Mucosa of stomach (tissue), 1 donor: ENCODE results near the gene RFLNA.

ENCODE experiments used
- H3K27me3 ChIP-seq: one replicate; pipeline ENCODE4 v1.7.0; 2013; ENCODE audit warnings: mild to moderate bottlenecking, low read length; ENCODE audit not compliant: control insufficient read depth, insufficient read depth
- H3K36me3 ChIP-seq: one replicate; pipeline ENCODE4 v1.7.0; 2013; ENCODE audit warnings: low read length; ENCODE audit not compliant: control insufficient read depth, insufficient read depth
- H3K4me1 ChIP-seq: one replicate; pipeline ENCODE4 v1.7.0; 2013; ENCODE audit warnings: mild to moderate bottlenecking, low read length; ENCODE audit not compliant: control insufficient read depth, insufficient read depth
- H3K4me3 ChIP-seq: one replicate; pipeline ENCODE4 v1.7.0; 2013; ENCODE audit warnings: low read length
- H3K9ac ChIP-seq: one replicate; pipeline ENCODE4 v1.7.0; 2013; ENCODE audit warnings: mild to moderate bottlenecking, low read length, moderate library complexity
- H3K9me3 ChIP-seq: one replicate; pipeline ENCODE4 v1.7.0; 2013; ENCODE audit warnings: mild to moderate bottlenecking, low read length, moderate library complexity; ENCODE audit not compliant: control insufficient read depth
- donor health status: Pancreatic carcinoma.

Gene RFLNA

DNA sequence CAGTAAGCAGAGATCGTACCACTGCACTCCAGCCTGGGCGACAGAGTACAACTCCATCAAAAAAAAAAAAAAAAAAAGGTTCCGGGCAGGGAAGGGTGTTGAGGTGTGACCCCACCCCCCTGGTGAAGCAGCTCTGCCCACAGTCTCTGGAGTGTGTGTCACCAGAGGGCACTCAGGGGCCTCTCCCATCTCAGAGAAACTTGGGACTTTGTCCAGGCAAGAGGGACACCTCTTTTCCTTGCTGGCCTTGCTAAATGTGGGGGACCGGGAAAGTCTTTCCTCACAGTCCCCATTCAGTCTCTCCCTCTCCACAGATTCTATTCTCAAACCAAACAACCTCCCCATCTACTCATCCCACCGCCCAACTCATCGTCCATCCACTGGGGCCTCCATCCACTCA, 43.6 kb downstream of the RFLNA start:
- no peaks in the 10 kb centered on the region for H3K4me1 ChIP-seq
- H3K9me3 ChIP-seq = no peaks in the 10 kb centered on the region
- no peak overlapping the region for H3K9ac ChIP-seq
- peaks cover 14% of the 10 kb centered on the region for H3K36me3 ChIP-seq
- H3K27me3 ChIP-seq = no peaks in the 10 kb centered on the region
- H3K4me3 ChIP-seq = no peak overlapping the region

- Histone ChIP-seq H3K36me3 (peaks cover 12% of the 10 kb centered on the region), H3K4me1 (no peaks in the 10 kb centered on the region), H3K9ac (no peak overlapping the region), H3K9me3 (no peaks in the 10 kb centered on the region), H3K4me3 (no peak overlapping the region), H3K27me3 (no peaks in the 10 kb centered on the region)
These were observed 44.1 kb downstream of the RFLNA start for GRCh38 chr12:124338876-124339603.

GRCh38 chr12:124340080-124340900, 45.4 kb downstream of the RFLNA start:
- Histone ChIP-seq H3K4me1 (no peaks in the 10 kb centered on the region), H3K27me3 (no peaks in the 10 kb centered on the region), H3K9me3 (no peaks in the 10 kb centered on the region), H3K9ac (no peak overlapping the region), H3K36me3 (peaks cover 6% of the 10 kb centered on the region), H3K4me3 (no peak overlapping the region)

DNA sequence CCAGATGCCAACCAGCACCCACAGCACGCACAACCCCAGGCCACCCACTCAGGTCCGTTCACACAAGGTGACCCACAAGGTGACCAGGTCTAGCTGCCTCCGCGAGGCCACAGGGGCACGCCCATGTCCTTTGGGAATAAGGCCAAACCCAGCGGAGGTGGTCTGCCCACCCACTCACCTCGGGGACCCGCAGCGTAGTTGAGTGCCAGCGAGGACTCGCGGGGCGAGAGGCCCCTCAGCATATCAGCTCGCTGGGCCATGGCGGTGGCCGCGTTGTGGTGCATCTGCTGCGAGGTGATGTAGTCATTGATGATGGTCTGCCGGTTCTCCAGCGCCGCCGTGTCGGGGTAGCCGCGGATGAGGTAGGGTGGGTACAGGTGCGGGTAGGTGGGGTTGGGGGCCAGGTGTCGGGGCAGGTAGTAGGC, 46.8 kb downstream of the RFLNA start:
- no peaks in the 10 kb centered on the region for H3K27me3 ChIP-seq
- no peak overlapping the region for H3K9ac ChIP-seq
- peaks cover 16% of the 10 kb centered on the region for H3K36me3 ChIP-seq
- H3K4me1 ChIP-seq = no peaks in the 10 kb centered on the region
- no peaks in the 10 kb centered on the region for H3K9me3 ChIP-seq
- H3K4me3 ChIP-seq = no peak overlapping the region

- H3K9ac ChIP-seq = no peak overlapping the region
- H3K4me3 ChIP-seq = no peak overlapping the region
- H3K4me1 ChIP-seq = peaks cover 3% of the 10 kb centered on the region
- no peaks in the 10 kb centered on the region for H3K27me3 ChIP-seq
- H3K36me3 ChIP-seq = peaks cover 31% of the 10 kb centered on the region
- H3K9me3 ChIP-seq = no peaks in the 10 kb centered on the region
These were observed 49.1 kb downstream of the RFLNA start for GRCh38 chr12:124344022-124344421.

- Histone ChIP-seq H3K36me3 (peaks cover 31% of the 10 kb centered on the region), H3K4me1 (peaks cover 3% of the 10 kb centered on the region), H3K9me3 (no peaks in the 10 kb centered on the region), H3K4me3 (no peak overlapping the region), H3K9ac (no peak overlapping the region), H3K27me3 (no peaks in the 10 kb centered on the region)
These were observed 49.6 kb downstream of the RFLNA start for GRCh38 chr12:124344526-124344925.

DNA sequence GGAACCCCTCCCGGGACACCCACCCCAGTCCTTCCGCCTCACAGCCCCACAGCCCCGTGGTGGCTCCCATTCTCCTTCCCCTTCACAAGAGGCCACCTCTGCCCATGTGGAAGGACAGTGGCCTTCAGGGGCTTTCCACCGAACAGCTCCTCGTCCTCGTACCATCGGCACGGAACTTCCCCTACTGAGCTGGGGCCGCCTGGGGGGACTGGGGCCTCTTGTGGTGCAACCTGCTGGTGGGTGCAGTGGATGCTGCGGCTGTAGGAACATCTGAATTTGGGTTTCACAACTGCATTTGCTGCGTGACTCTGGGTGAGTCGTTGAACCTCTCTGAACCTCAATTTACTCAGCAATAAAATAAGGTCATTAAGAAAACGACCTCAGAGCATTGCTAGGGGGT, 50.9 kb downstream of the RFLNA start:
- peaks cover 43% of the 10 kb centered on the region for H3K36me3 ChIP-seq
- H3K4me3 ChIP-seq = no peak overlapping the region

GRCh38 chr12:124346425-124347168, 51.7 kb downstream of the RFLNA start:
- Histone ChIP-seq H3K36me3 (peaks cover 44% of the 10 kb centered on the region), H3K4me1 (peaks cover 3% of the 10 kb centered on the region), H3K9ac (no peak overlapping the region), H3K9me3 (no peaks in the 10 kb centered on the region), H3K27me3 (no peaks in the 10 kb centered on the region), H3K4me3 (no peak overlapping the region)

More for the DNA sequence above, 50.9 kb downstream of the RFLNA start:
- Histone ChIP-seq H3K9ac (no peak overlapping the region), H3K27me3 (no peaks in the 10 kb centered on the region), H3K4me1 (peaks cover 3% of the 10 kb centered on the region), H3K9me3 (no peaks in the 10 kb centered on the region)

- peaks cover 3% of the 10 kb centered on the region for H3K4me1 ChIP-seq
- H3K9me3 ChIP-seq = no peaks in the 10 kb centered on the region
- no peak overlapping the region for H3K4me3 ChIP-seq
- H3K36me3 ChIP-seq = peaks cover 44% of the 10 kb centered on the region
- H3K27me3 ChIP-seq = no peaks in the 10 kb centered on the region
- H3K9ac ChIP-seq = no peak overlapping the region
These were observed 52.4 kb downstream of the RFLNA start for GRCh38 chr12:124347335-124347734.

- Histone ChIP-seq H3K4me3 (no peak overlapping the region), H3K4me1 (peaks cover 10% of the 10 kb centered on the region), H3K9ac (no peak overlapping the region), H3K9me3 (no peaks in the 10 kb centered on the region), H3K27me3 (no peaks in the 10 kb centered on the region), H3K36me3 (peaks cover 45% of the 10 kb centered on the region)
These were observed 53.1 kb downstream of the RFLNA start for GRCh38 chr12:124347805-124348658.

GRCh38 chr12:124348659-124349380, 53.9 kb downstream of the RFLNA start:
- H3K4me3 ChIP-seq = no peak overlapping the region
- H3K9ac ChIP-seq = no peak overlapping the region
- H3K4me1 ChIP-seq = peaks cover 16% of the 10 kb centered on the region
- no peaks in the 10 kb centered on the region for H3K27me3 ChIP-seq
- no peaks in the 10 kb centered on the region for H3K9me3 ChIP-seq
- H3K36me3 ChIP-seq = peaks cover 52% of the 10 kb centered on the region
